ENCODE data around the gene GBF1. TPM values are rescaled to one million over a fixed set of nuclear protein-coding genes. Genes with fewer than 3 reads are reported as not detected.

The GBF1 gene
- total RNA-seq, 4 donors from 2014 or later = 31.4 to 64.2 (median 58.7) TPM

DNA sequence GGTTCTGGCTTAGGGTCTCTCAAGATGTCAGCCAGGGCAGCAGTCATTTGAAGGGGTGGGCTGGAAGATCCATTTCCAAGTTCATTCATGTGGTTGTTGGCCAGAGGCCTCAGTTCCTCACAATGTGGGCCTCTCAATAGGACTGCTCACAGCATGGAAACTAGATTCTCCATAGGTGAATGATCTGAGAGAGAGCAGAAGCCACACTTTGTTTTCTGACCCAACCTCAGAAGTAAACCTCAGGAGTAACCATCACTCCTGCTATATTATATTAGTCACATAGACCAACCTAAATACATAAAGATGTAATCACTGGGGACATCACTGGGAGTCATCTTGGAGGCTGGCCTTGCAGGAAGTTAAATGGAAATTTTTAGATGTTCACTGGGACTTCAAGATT, 42.2 kb downstream of the GBF1 start:
- Histone ChIP-seq H3K9me3 (no peaks in the 10 kb centered on the region), H3K36me3 (no peaks in the 10 kb centered on the region), H3K4me1 (peaks cover 74 to 76% of the 10 kb centered on the region in 2 donors), H3K4me3 (no peak overlapping the region), H3K27ac (peak overlapping the region in 1 of 4 donors; percentile 85), H3K27me3 (no peaks in the 10 kb centered on the region)
- in situ Hi-C loops (cut with MboI; ENCODE audit: low sequenced_read_pairs in 4 of 4) (no loop called here), intact Hi-C loops (cut with DNase I; ENCODE audit: low total_unique reads) (no loop called here)
- no peak for ATAC-seq
- DNase-seq = no peak
- TF ChIP-seq, protein P1, sequence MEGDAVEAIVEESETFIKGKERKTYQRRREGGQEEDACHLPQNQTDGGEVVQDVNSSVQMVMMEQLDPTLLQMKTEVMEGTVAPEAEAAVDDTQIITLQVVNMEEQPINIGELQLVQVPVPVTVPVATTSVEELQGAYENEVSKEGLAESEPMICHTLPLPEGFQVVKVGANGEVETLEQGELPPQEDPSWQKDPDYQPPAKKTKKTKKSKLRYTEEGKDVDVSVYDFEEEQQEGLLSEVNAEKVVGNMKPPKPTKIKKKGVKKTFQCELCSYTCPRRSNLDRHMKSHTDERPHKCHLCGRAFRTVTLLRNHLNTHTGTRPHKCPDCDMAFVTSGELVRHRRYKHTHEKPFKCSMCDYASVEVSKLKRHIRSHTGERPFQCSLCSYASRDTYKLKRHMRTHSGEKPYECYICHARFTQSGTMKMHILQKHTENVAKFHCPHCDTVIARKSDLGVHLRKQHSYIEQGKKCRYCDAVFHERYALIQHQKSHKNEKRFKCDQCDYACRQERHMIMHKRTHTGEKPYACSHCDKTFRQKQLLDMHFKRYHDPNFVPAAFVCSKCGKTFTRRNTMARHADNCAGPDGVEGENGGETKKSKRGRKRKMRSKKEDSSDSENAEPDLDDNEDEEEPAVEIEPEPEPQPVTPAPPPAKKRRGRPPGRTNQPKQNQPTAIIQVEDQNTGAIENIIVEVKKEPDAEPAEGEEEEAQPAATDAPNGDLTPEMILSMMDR (IDR thresholded peaks at IDR 0.05 in 4 of 5, conservative IDR thresholded peaks at IDR 0.05 in 1 of 5) = no peak
- TF ChIP-seq POLR2A (IDR thresholded peaks at IDR 0.05) = no peak

- Histone ChIP-seq H3K4me3 (no peak overlapping the region), H3K9me3 (no peaks in the 10 kb centered on the region), H3K27ac (no peak overlapping the region), H3K36me3 (no peaks in the 10 kb centered on the region), H3K4me1 (peaks cover 74 to 76% of the 10 kb centered on the region in 2 donors), H3K27me3 (no peaks in the 10 kb centered on the region)
- TF ChIP-seq, protein P1 (IDR thresholded peaks at IDR 0.05 in 4 of 5, conservative IDR thresholded peaks at IDR 0.05 in 1 of 5) = no peak
- TF ChIP-seq POLR2A (IDR thresholded peaks at IDR 0.05) = no peak
- DNase-seq = no peak
- in situ Hi-C loops (cut with MboI; ENCODE audit: low sequenced_read_pairs in 4 of 4) = no loop called here
- intact Hi-C loops (cut with DNase I; ENCODE audit: low total_unique reads) = no loop called here
- no peak for ATAC-seq
Observed at GRCh38 chr10:102287991-102288390, 42.7 kb downstream of the GBF1 start.

GRCh38 chr10:102289356-102289755, 44.0 kb downstream of the GBF1 start:
- in situ Hi-C loops (cut with MboI; ENCODE audit: low sequenced_read_pairs in 4 of 4) = no loop called here
- ATAC-seq (no peak), DNase-seq (no peak)
- H3K9me3 ChIP-seq = no peaks in the 10 kb centered on the region
- H3K4me1 ChIP-seq = peaks cover 68 to 71% of the 10 kb centered on the region in 2 donors
- H3K36me3 ChIP-seq = no peaks in the 10 kb centered on the region
- intact Hi-C loops (cut with DNase I; ENCODE audit: low total_unique reads) = no loop called here
- H3K4me3 ChIP-seq = no peak overlapping the region
- no peak for TF ChIP-seq POLR2A (IDR thresholded peaks at IDR 0.05)
- TF ChIP-seq, protein P1 (IDR thresholded peaks at IDR 0.05 in 4 of 5, conservative IDR thresholded peaks at IDR 0.05 in 1 of 5) = no peak
- peak overlapping the region in 2 of 4 donors; percentile 87 to 94 for H3K27ac ChIP-seq
- no peaks in the 10 kb centered on the region for H3K27me3 ChIP-seq

DNA sequence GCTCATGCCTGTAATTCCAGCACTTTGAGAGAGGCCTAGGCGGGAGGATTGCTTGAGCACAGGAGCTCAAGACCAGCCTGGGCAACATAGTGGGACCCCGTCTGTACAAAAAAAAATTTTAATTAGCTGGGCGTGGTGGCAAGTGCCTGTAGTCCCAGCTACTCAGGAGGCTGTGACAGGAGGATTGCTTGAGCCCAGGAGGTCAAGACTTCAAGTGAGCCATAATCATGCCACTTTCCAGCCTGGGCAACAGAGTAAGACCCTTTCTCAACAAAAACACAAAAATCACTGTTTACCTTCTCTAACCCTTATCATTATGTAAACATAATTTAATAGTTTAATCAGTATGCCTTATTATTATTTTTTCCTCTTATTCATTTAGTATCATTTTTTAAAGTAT, 44.5 kb downstream of the GBF1 start:
- no peak for DNase-seq
- ATAC-seq = no peak
- in situ Hi-C loops (cut with MboI; ENCODE audit: low sequenced_read_pairs in 4 of 4) = no loop called here
- H3K27me3 ChIP-seq = no peaks in the 10 kb centered on the region
- no peak overlapping the region for H3K4me3 ChIP-seq
- peak overlapping the region; percentile 84 to 94 (median 88) for H3K27ac ChIP-seq
- no peaks in the 10 kb centered on the region for H3K36me3 ChIP-seq
- H3K9me3 ChIP-seq = no peaks in the 10 kb centered on the region
- intact Hi-C loops (cut with DNase I; ENCODE audit: low total_unique reads) = no loop called here
- TF ChIP-seq, protein P1 (IDR thresholded peaks at IDR 0.05 in 4 of 5, conservative IDR thresholded peaks at IDR 0.05 in 1 of 5) = no peak
- TF ChIP-seq POLR2A (IDR thresholded peaks at IDR 0.05) = no peak
- H3K4me1 ChIP-seq = peaks cover 68 to 71% of the 10 kb centered on the region in 2 donors

Data from gastrocnemius medialis (tissue), 4 donors.